GM21786 (cell line): ENCODE data around the gene TFF2.

Experiments
- ATAC-seq: cut with Tn5 transposase; IDR thresholded peaks from one replicate; pipeline ENCODE4 v1.9.1; 2021; ENCODE audit not compliant: unreplicated experiment

Gene TFF2

GRCh38 chr21:42384156-42384945, 33.6 kb upstream of the TFF2 start:
- no peak for ATAC-seq

GRCh38 chr21:42383331-42383730, 32.5 kb upstream of the TFF2 start:
- ATAC-seq, result no peak

GRCh38 chr21:42382915-42383314, 32.1 kb upstream of the TFF2 start:
- ATAC-seq, result no peak

DNA sequence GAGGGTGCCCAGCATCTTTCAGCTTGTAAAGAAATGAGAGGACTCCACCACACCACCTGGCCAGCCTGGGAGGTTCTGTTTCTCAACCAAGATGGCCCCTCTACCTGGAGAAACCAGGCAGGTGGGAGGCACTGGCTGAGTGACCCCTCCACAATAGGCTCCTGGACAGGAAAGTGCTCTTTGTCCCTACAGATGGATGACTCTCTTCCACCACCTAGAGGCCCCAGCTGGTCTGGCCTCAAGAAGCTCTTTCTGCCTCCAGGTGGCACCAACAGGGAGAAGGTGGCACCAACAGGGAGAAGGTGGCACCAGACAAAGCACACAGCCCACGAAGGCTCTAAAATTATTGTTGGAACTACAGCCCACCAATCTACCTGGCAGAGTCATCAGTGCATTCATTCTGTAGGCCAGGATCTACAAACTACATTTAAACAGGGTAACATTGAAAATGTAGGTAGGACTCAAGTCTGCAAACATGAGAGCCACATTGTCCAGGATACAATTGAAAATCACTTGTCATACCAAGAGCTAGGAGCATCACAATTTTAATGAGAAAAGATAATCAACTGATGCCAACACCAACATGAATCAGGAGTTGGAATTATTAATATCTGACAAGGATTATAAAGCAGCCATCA, 30.7 kb upstream of the TFF2 start:
- ATAC-seq, result no peak

- ATAC-seq, result no peak
These were observed 28.8 kb upstream of the TFF2 start for GRCh38 chr21:42379426-42380215.

GRCh38 chr21:42378418-42378817, 27.6 kb upstream of the TFF2 start:
- ATAC-seq, result no peak

DNA sequence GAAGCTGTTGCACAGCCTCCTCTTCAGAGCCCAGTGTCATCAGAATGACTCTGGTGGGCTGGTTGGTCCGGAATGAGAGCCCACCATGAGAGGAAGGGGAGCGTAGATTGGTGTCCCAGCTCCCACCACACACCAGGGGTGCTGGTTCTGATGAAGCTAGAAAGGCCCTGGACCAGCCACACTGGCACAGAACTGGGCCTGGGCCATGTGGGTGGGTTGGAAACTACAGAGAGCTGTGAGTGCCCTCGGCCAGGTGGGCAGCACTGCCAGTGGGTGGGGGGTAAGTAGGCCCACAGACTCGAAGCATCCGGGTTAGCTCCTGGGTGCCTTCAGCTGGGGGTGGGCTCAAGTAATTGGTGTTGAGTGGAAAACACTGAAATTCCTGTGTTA, 27.2 kb upstream of the TFF2 start:
- ATAC-seq, result no peak

DNA sequence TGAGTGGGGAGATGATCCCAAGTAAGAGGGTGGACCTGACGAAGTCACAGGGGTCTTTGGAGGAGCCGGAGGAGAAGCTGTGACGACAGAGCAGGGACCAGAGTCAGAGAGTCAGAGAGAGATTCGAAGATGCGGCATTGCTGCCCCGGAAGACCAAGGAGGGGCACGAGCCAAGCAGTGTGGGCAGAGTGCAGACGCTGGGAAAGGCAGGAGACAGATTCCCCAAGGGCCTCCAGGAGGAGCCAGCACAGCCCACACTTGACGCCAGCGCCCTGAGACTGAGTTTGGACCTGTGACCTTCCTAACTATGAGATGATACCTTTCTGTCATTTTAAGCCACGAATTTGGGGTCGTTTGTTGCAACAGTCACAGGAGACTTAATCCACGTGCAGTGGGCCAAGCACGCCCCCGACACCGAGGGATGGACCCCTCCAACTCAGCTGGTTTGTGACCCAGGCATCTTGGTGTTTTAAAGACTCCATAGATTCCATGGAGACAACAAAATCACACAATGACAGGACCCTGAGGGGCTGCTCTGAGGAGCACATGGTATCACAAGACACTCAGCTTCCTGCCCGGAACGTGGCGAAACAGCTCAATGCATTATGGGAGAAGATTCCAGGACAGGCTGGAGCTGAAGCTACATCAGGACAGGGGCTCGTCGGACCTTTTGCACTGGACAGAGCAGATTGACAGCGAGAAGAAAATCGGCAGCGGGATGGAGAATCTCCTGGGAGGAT, 26.6 kb upstream of the TFF2 start:
- no peak for ATAC-seq

GRCh38 chr21:42376338-42376982, 25.7 kb upstream of the TFF2 start:
- ATAC-seq, result no peak

DNA sequence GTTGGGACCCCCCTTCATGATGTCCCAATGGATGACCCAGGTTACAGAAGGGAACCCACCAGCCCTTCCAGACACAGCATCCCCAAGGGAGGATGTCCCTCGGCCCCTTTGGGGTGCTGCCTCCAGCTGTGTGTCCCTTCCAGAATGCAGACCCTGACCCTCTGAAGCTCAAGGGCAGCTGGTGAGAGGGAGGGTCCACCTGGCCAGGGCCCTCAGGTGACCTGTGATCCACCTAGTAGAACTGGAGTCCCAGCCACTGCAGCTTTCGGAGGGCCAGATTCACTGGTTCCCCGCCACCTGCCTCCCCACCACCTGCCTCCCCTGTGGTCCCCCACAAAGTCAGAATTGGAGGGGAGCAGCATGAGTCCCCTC, 25.2 kb upstream of the TFF2 start:
- ATAC-seq, result no peak

GRCh38 chr21:42375506-42375905, 24.7 kb upstream of the TFF2 start:
- no peak for ATAC-seq

DNA sequence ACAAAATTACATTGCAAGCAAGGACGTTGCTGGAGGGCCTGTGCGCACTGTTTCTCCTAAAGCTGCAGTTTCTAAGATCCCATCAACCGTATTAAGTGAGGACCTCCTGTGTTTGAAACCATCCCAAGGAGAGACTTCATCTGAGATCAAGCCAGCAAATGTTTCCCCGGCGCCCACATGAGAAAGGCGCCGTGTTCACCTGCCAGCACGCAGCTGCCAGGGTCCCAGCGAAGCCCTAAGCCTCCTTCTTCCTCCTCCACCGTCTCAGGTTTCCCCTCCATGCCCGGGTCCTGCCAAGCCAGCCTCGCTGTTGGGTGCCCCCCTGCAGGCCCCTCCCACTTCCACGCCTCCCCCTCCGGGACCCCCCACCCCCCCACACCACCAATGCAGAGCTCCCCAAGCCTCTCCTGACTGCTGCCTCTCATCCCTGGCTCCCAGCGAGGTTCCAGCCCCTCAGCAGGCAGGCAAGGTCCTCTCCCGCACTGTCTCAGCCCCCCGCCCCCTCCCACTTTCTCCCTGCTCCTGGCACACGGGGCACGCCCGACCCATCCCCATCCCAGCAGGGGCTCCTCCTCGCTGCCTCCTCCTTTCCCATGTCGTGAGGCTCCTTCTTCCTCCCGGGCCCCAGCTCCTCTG, 24.2 kb upstream of the TFF2 start:
- ATAC-seq, result no peak

DNA sequence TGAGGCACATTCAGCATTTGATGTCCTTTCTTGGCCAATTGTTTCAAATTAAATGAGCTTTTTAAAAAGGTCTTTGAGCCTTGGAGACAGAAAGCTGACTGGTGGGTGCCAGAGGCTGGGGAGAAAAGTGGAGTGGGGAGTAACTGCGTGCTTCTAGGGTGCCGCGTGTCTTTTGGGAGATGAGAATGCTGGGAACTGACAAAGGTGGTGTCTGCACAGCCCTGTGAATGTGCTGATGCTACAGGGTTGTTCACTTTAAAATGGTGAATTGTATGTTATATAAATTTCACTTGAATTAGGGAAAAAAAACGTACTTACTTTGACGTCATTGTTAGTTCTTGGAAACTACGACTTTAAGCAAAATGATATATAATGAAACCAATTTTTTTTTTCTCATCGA, 23.7 kb upstream of the TFF2 start:
- ATAC-seq, result no peak

DNA sequence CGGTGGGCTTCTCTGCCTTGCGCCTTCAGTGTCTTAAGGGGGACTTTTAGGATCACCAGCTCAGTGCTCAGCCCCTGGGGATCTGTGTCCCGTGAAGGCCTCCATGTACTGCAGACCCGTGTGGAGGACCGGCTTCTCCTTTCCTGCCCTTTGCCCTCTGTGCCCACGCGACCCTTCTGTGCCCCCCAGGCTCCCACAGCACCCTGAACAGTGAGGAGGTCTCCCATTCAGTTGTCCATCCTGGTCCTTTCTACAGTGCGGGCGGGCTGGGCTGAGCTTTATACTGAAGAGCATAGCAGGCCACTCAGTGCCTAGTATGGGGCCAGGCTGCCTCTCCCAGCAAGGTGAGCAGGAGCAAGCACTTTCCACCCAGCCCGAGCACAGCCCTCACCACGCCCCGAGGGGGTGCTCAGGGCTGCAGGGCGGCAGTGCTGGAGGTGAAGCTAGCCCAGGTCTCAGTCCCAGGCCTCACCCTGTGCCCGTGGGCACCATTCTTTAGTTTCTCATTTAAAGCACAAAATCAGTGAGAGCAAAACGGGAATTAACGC, 23.2 kb upstream of the TFF2 start:
- no peak for ATAC-seq

GRCh38 chr21:42373196-42373907, 22.6 kb upstream of the TFF2 start:
- no peak for ATAC-seq

- ATAC-seq, result no peak
These were observed 20.3 kb upstream of the TFF2 start for GRCh38 chr21:42370894-42371654.

DNA sequence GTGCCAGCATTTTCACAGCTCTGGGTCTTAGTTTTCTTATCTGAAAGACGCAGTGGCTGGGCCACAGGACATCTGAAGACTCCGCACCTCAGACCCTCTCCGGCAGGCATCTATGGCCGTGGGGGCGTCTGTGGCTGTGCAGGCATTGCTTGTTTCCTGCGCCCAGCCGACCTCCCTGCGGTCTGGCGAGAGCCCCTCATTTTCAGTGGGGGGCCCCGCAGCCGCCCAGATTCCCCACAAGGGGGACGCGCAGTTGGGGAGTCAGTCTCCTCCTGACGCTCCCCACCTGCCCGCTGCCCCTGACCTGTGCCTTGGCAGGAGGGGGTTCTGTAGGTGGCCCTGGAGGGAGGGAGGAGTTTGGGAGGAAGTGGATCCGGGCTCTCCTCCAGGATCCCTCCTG, 19.0 kb upstream of the TFF2 start:
- no peak for ATAC-seq

DNA sequence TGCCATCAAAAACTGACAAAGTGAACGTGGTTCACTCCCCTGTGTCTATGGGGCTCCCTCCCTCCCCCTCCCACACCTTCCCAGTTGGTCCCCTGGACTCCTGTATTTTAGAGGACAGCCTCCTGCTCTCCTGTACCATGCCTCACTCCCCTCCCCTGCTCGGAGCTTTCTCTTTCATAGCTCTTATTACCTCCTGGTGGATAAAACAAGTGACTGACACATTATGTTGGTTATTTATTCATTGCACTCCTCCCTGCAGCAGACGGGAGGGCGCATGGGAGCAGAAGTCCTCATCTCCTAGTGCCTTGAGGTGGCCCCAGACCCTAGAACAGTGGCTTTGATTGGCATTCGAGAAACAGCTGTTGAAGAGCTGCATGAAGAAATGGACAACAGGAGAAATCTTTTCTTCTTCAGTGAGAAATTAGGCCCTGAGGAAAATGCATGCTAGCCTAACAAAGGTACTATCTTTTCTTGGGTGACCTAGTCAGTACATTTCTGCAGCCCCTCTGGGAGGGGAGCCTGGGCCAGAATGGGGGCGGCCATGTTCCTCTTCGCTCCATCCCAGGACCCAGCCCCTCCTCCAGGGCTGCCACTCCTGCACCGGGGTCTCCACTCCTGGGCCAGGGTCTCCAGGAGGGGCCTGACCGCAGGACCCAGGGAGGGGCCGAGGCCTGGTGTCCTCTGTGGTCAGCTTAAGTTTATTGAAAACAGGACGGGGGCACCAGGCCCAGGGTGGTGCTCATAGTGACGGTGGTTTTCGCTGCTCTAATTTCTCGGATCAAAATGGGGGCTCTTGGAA, 16.8 kb upstream of the TFF2 start:
- no peak for ATAC-seq
